Spleen (tissue), 7 donors: Measurements from ENCODE around the gene MED13L.

Experiments
- CTCF ChIP-seq, 11 experiments: fragments of 200-600 bp in 7 of 11; fragments of 450-650 bp in 4 of 11; sonication (generic) in 4 of 11; IDR thresholded peaks in 8 of 11; conservative IDR thresholded peaks in 3 of 11; 1 replicate in 7 of 11; 2 replicates in 4 of 11; pipeline versions ENCODE4 v1.4.0 to v1.8.0; 2016 to 2021; ENCODE audit warnings: antibody characterized with exemption in 11 of 11, inconsistent platforms in 4 of 11, mild to moderate bottlenecking in 1 of 11
- POLR2A ChIP-seq, 3 donors: fragments of 450-650 bp; IDR thresholded peaks; one replicate each; pipeline ENCODE4 v1.5.1; 2017; ENCODE audit warnings: antibody characterized with exemption in 3 of 3, mild to moderate bottlenecking in 1 of 3
- POLR2AphosphoS5 ChIP-seq, 3 donors: sonication (generic); formaldehyde crosslinking; IDR thresholded peaks; one replicate each; pipeline ENCODE4 v1.5.1; 2017; ENCODE audit warnings: antibody characterized with exemption in 3 of 3
- donor health status: DM: no; HTN: no; CAD: no; lungs with moderate emphysema.
- donor health status: DM: no; HTN: no; CAD: no.
- donor health status: DM: no; HTN: no; CAD: no.

- TF ChIP-seq CTCF (IDR thresholded peaks at IDR 0.05 in 8 of 11, conservative IDR thresholded peaks at IDR 0.05 in 3 of 11) (no peak), POLR2AphosphoS5 (IDR thresholded peaks at IDR 0.05) (no peak), POLR2A (IDR thresholded peaks at IDR 0.05) (no peak)
These were observed 1.2 kb upstream of the MED13L start for GRCh38 chr12:116278667-116279066.
